Mesothelial cell of epicardium (in vitro differentiated cells): ENCODE measurements around the gene VPS45. TPM values are rescaled to one million over a fixed set of nuclear protein-coding genes. Genes with fewer than 3 reads are reported as not detected.
"Not testable (repeated sequence)": the region's sequence is repeated elsewhere in the genome, so short reads cannot be mapped to it uniquely, and the experiment has no call there.

Experiments used
- DNase-seq, 2 experiments: peaks; one replicate each; pipeline ENCODE4 v3.0.0; 2021; ENCODE audit warnings: low spot score in 2 of 2; ENCODE audit not compliant: unreplicated experiment in 2 of 2
- H3K27ac Mint-ChIP-seq: 2 replicates; pipeline ENCODE4 v1.8.0; 2021; ENCODE audit warnings: mixed read lengths
- H3K27me3 Mint-ChIP-seq: 2 replicates; pipeline ENCODE4 v1.8.0; 2021; ENCODE audit warnings: low read depth, mixed read lengths
- H3K36me3 Mint-ChIP-seq: 2 replicates; pipeline ENCODE4 v1.8.0; 2021; ENCODE audit warnings: mixed read lengths
- H3K4me1 Mint-ChIP-seq: 2 replicates; pipeline ENCODE4 v1.8.0; 2021; ENCODE audit warnings: mixed read lengths
- H3K4me3 Mint-ChIP-seq: 2 replicates; pipeline ENCODE4 v1.8.0; 2021; ENCODE audit warnings: mild to moderate bottlenecking, moderate library complexity, mixed read lengths
- H3K9me3 Mint-ChIP-seq: 2 replicates; pipeline ENCODE4 v1.8.0; 2021; ENCODE audit warnings: mixed read lengths
- CTCF ChIP-seq: fragments of 200-600 bp; sonication (generic); IDR thresholded peaks from one replicate; pipeline ENCODE4 v1.5.0; 2021; ENCODE audit warnings: antibody characterized with exemption; ENCODE audit not compliant: unreplicated experiment
- total RNA-seq: library from RNA; stranded (reverse); gene quantifications from 3 replicates; pipeline ENCODE4 v1.2.1, GENCODE V29; 2021

Gene VPS45
- total RNA-seq, 1 donor from 2014 or later = 56.5 TPM

GRCh38 chr1:150024156-150024555, 43.4 kb upstream of the VPS45 start:
- H3K9me3 Mint-ChIP-seq = no peaks in the 10 kb centered on the region
- peaks cover 23% of the 10 kb centered on the region for H3K4me1 Mint-ChIP-seq
- H3K27me3 Mint-ChIP-seq = no peaks in the 10 kb centered on the region
- no peaks in the 10 kb centered on the region for H3K36me3 Mint-ChIP-seq
- no peak for TF ChIP-seq CTCF
- no peak for DNase-seq
- H3K4me3 Mint-ChIP-seq = no peak overlapping the region
- no peak overlapping the region for H3K27ac Mint-ChIP-seq

GRCh38 chr1:150028322-150028721, 39.3 kb upstream of the VPS45 start:
- TF ChIP-seq CTCF = no peak
- Mint-ChIP-seq H3K27ac (no peak overlapping the region), H3K9me3 (peaks cover 7% of the 10 kb centered on the region)

GRCh38 chr1:150034336-150034735, 33.2 kb upstream of the VPS45 start:
- Mint-ChIP-seq H3K36me3 (peaks cover 10% of the 10 kb centered on the region), H3K9me3 (peaks cover 7% of the 10 kb centered on the region), H3K4me1 (peaks cover 4% of the 10 kb centered on the region)

More at GRCh38 chr1:150028322-150028721, 39.3 kb upstream of the VPS45 start:
- peaks cover 12% of the 10 kb centered on the region for H3K4me1 Mint-ChIP-seq
- H3K4me3 Mint-ChIP-seq = no peak overlapping the region
- no peak for DNase-seq
- H3K36me3 Mint-ChIP-seq = peaks cover 10% of the 10 kb centered on the region
- H3K27me3 Mint-ChIP-seq = no peaks in the 10 kb centered on the region

GRCh38 chr1:150049926-150050325, 17.6 kb upstream of the VPS45 start:
- DNase-seq = no peak
- H3K4me1 Mint-ChIP-seq = peaks cover 6% of the 10 kb centered on the region
- H3K4me3 Mint-ChIP-seq = no peak overlapping the region
- no peak overlapping the region for H3K27ac Mint-ChIP-seq
- no peak for TF ChIP-seq CTCF
- no peaks in the 10 kb centered on the region for H3K27me3 Mint-ChIP-seq
- no peaks in the 10 kb centered on the region for H3K9me3 Mint-ChIP-seq
- peaks cover 5% of the 10 kb centered on the region for H3K36me3 Mint-ChIP-seq

More at GRCh38 chr1:150034336-150034735, 33.2 kb upstream of the VPS45 start:
- H3K27ac Mint-ChIP-seq = peak overlapping the region; percentile 64
- TF ChIP-seq CTCF = no peak
- H3K4me3 Mint-ChIP-seq = no peak overlapping the region
- no peak for DNase-seq
- H3K27me3 Mint-ChIP-seq = no peaks in the 10 kb centered on the region

GRCh38 chr1:150051089-150051373, 16.5 kb upstream of the VPS45 start:
- Mint-ChIP-seq H3K27ac (no peak overlapping the region), H3K4me3 (no peak overlapping the region), H3K27me3 (no peaks in the 10 kb centered on the region), H3K9me3 (no peaks in the 10 kb centered on the region), H3K4me1 (peaks cover 6% of the 10 kb centered on the region), H3K36me3 (peaks cover 5% of the 10 kb centered on the region)
- DNase-seq = no peak
- no peak for TF ChIP-seq CTCF

GRCh38 chr1:150051905-150052412, 15.6 kb upstream of the VPS45 start:
- not testable (repeated sequence) for H3K27ac Mint-ChIP-seq, H3K27me3 Mint-ChIP-seq, H3K9me3 Mint-ChIP-seq, H3K4me1 Mint-ChIP-seq, DNase-seq, H3K4me3 Mint-ChIP-seq, H3K36me3 Mint-ChIP-seq
